ENCODE measurements around the gene EYA4.

- TF ChIP-seq CTCF (IDR thresholded peaks at IDR 0.05) = no peak
- no peak for TF ChIP-seq POLR2A (IDR thresholded peaks at IDR 0.05)
Measured at GRCh38 chr6:133343220-133343619, 102.1 kb downstream of the EYA4 start.
